CD14-positive monocyte (primary cell): ENCODE measurements around the gene ADAMTS8. TPM values are rescaled to one million over a fixed set of nuclear protein-coding genes. Genes with fewer than 3 reads are reported as not detected.

Experiments used
- DNase-seq, 3 donors: peaks; one replicate each; pipeline ENCODE4 v3.0.0-alpha.2; 2011 to 2022
- H2AFZ ChIP-seq: 2 replicates; pipeline ENCODE4 v1.6.0; 2012; ENCODE audit warnings: mild to moderate bottlenecking, low read depth, low read length, inconsistent platforms; ENCODE audit not compliant: insufficient read depth, poor library complexity, severe bottlenecking
- H3K27ac ChIP-seq, 2 donors: 1 replicate in 1 of 2; 2 replicates in 1 of 2; pipeline ENCODE4 v1.5.1; 2012 to 2013; ENCODE audit warnings: low read length in 2 of 2, control low read depth in 1 of 2, inconsistent platforms in 1 of 2, low read depth in 1 of 2, mild to moderate bottlenecking in 1 of 2
- H3K27me3 ChIP-seq, 2 donors: one replicate each; pipeline versions ENCODE4 v1.6.0 to v1.6.1; 2011 to 2013; ENCODE audit warnings: low read length in 2 of 2; ENCODE audit not compliant: control insufficient read depth in 2 of 2, insufficient read depth in 2 of 2
- H3K36me3 ChIP-seq, 2 donors: replicated peaks in 1 of 2; 1 replicate in 1 of 2; 2 replicates in 1 of 2; pipeline versions ENCODE4 v1.5.1 to v1.6.1; 2012 to 2013; ENCODE audit warnings: low read length in 2 of 2, control low read depth in 1 of 2, inconsistent platforms in 1 of 2, mild to moderate bottlenecking in 1 of 2; ENCODE audit not compliant: insufficient read depth in 2 of 2, control insufficient read depth in 1 of 2
- H3K4me1 ChIP-seq, 2 donors: 1 replicate in 1 of 2; 2 replicates in 1 of 2; pipeline versions ENCODE4 v1.5.1 to v1.6.1; 2012 to 2013; ENCODE audit warnings: low read length in 2 of 2, control low read depth in 1 of 2, inconsistent platforms in 1 of 2, mild to moderate bottlenecking in 1 of 2, moderate library complexity in 1 of 2; ENCODE audit not compliant: insufficient read depth in 2 of 2, control insufficient read depth in 1 of 2
- H3K4me2 ChIP-seq: replicated peaks from 2 replicates; pipeline ENCODE3; 2012; ENCODE audit warnings: low read length, moderate library complexity, mild to moderate bottlenecking; ENCODE audit not compliant: poor library complexity, severe bottlenecking; ENCODE audit errors: extremely low read depth
- H3K4me3 ChIP-seq, 3 experiments: fragments of 200-600 bp in 1 of 3; sonication (generic) in 1 of 3; replicated peaks in 1 of 3; 1 replicate in 2 of 3; 2 replicates in 1 of 3; pipeline ENCODE4 v1.5.1; 2011 to 2013; ENCODE audit warnings: low read length in 3 of 3, mild to moderate bottlenecking in 3 of 3, control low read depth in 2 of 3, low read depth in 2 of 3, inconsistent platforms in 1 of 3, moderate library complexity in 1 of 3
- H3K79me2 ChIP-seq: 2 replicates; pipeline ENCODE4 v1.6.0; 2012; ENCODE audit warnings: mild to moderate bottlenecking, control low read depth, inconsistent platforms, low read length, moderate library complexity; ENCODE audit not compliant: insufficient read depth
- H3K9ac ChIP-seq: 2 replicates; pipeline ENCODE4 v1.6.0; 2017; ENCODE audit warnings: low read length, mild to moderate bottlenecking; ENCODE audit not compliant: insufficient read depth, poor library complexity, severe bottlenecking
- H3K9me3 ChIP-seq, 2 donors: replicated peaks in 1 of 2; 1 replicate in 1 of 2; 2 replicates in 1 of 2; pipeline versions ENCODE4 v1.5.1 to v1.6.1; 2012 to 2013; ENCODE audit warnings: low read length in 2 of 2, control low read depth in 1 of 2; ENCODE audit not compliant: control insufficient read depth in 1 of 2, insufficient read depth in 1 of 2
- H4K20me1 ChIP-seq: 2 replicates; pipeline ENCODE4 v1.6.0; 2012; ENCODE audit warnings: mild to moderate bottlenecking, low read length, control low read depth, moderate library complexity; ENCODE audit not compliant: insufficient read depth
- H3K27ac Mint-ChIP-seq, 7 donors: one replicate each; pipeline ENCODE4 v1.8.0; 2020; ENCODE audit warnings: mild to moderate bottlenecking in 7 of 7, mixed read lengths in 7 of 7, moderate library complexity in 6 of 7, inconsistent platforms in 2 of 7
- H3K27me3 Mint-ChIP-seq, 3 donors: one replicate each; pipeline ENCODE4 v1.8.0; 2021 to 2022; ENCODE audit warnings: low read depth in 3 of 3, mild to moderate bottlenecking in 3 of 3, mixed read lengths in 3 of 3, moderate library complexity in 3 of 3, inconsistent platforms in 1 of 3
- H3K36me3 Mint-ChIP-seq, 2 donors: one replicate each; pipeline ENCODE4 v1.8.0; 2020; ENCODE audit warnings: mixed read lengths in 2 of 2, inconsistent platforms in 1 of 2, mild to moderate bottlenecking in 1 of 2
- H3K4me1 Mint-ChIP-seq: one replicate; pipeline ENCODE4 v1.8.0; 2020; ENCODE audit warnings: mild to moderate bottlenecking, mixed read lengths
- H3K4me3 Mint-ChIP-seq, 2 donors: one replicate each; pipeline ENCODE4 v1.8.0; 2020; ENCODE audit warnings: mild to moderate bottlenecking in 2 of 2, mixed read lengths in 2 of 2, moderate library complexity in 1 of 2
- H3K9me3 Mint-ChIP-seq, 7 donors: one replicate each; pipeline ENCODE4 v1.8.0; 2020 to 2022; ENCODE audit warnings: mixed read lengths in 7 of 7, mild to moderate bottlenecking in 6 of 7, moderate library complexity in 6 of 7, inconsistent platforms in 2 of 7
- CTCF ChIP-seq: fragments of 200-600 bp; IDR thresholded peaks from one replicate; pipeline ENCODE4 v1.8.0; 2022; ENCODE audit warnings: antibody characterized with exemption, mild to moderate bottlenecking
- WGBS: methylation state at CpG from one replicate; pipeline ENCODE4 v1.1.5; 2013; ENCODE audit warnings: missing lambda C conversion rate; ENCODE audit not compliant: insufficient coverage; 5-methylcytosine and 5-hydroxymethylcytosine counted together
- intact Hi-C, 2 donors: fragments of 100-400 bp; cut with micrococcal nuclease; formaldehyde crosslinking; loops; one replicate each; pipeline versions ENCODE4 v1.15.0 to v1.15.1; 2023
- polyA plus RNA-seq, 3 donors: library from polyadenylated mRNA; depleted of rRNA in 1 of 3; unstranded in 2 of 3; stranded (reverse) in 1 of 3; fragments of 300-500 nt in 2 of 3; fragments of >200 nt in 1 of 3; fragmentation: Illumina TruSeq in 2 of 3; gene quantifications; 1 replicate in 2 of 3; 2 replicates in 1 of 3; pipeline ENCODE4 v1.2.3, GENCODE V29; 2012 to 2021

The ADAMTS8 gene
- polyA plus RNA-seq, 3 donors: not detected

DNA sequence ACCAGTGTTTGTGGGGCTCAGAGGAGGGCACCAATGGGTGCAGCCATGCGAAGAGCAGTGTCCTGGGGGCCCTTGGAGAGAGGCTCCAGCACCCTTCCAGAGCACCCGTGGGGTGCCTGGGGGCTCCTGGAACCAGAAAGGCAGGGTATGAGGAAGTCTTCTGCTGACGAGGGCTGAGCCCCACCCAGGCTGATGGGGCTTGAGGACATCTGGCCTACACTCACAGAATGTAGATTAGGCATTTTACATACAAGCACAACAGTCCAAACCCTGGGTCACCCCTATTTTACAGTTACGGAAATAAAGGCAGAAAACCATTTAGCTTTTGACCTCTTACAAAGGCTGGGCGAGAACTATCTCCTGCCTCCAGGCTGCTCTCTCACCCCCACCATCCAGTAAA lies 47.6 kb downstream of the ADAMTS8 start:
- peaks cover 10 to 26% (median 18%) of the 10 kb centered on the region in 3 donors for H3K27me3 Mint-ChIP-seq
- TF ChIP-seq CTCF: no peak
- H3K4me2 ChIP-seq: no peak overlapping the region
- H3K4me1 ChIP-seq: no peaks in the 10 kb centered on the region
- no peak overlapping the region for H3K27ac Mint-ChIP-seq
- no peaks in the 10 kb centered on the region for H3K36me3 ChIP-seq
- 59% methylated on average over 5 of the region's 5 CpGs for WGBS
- H3K4me3 Mint-ChIP-seq: no peak overlapping the region
- DNase-seq: no peak
- H3K9me3 Mint-ChIP-seq: peaks cover 0 to 3% (median 0%) of the 10 kb centered on the region in 7 donors
- H3K27ac ChIP-seq: no peak overlapping the region
- no peak overlapping the region for H2AFZ ChIP-seq
- no peaks in the 10 kb centered on the region for H3K36me3 Mint-ChIP-seq
- peaks cover 2% of the 10 kb centered on the region for H3K4me1 Mint-ChIP-seq
- H3K79me2 ChIP-seq: no peaks in the 10 kb centered on the region
- H3K9ac ChIP-seq: no peak overlapping the region
- H3K4me3 ChIP-seq: no peak overlapping the region
- H3K9me3 ChIP-seq: no peaks in the 10 kb centered on the region
- intact Hi-C loops: no loop called here
- H3K27me3 ChIP-seq: peaks cover 2 to 8% of the 10 kb centered on the region in 2 donors
- no peaks in the 10 kb centered on the region for H4K20me1 ChIP-seq

DNA sequence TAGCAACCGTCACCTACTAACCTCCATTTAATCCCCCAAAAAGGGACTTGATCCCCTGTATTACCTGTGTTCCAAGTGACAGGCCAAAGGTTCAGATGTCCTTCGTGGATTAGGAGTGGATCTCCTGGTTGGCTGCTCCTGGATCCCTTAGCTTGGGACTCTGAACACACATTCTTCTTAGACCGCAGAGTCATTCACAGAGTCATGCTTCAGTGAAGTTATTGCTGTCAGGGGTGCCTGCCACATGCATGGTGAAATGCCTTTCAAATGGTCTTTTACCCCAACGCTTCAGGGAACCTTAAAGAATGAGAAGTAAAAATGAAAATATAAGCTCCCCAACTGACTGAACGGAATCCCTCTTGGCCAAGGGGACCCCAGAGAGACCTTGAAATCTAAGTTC lies 49.1 kb downstream of the ADAMTS8 start:
- Mint-ChIP-seq H3K36me3 (no peaks in the 10 kb centered on the region), H3K27me3 (peaks cover 11 to 25% (median 12%) of the 10 kb centered on the region in 3 donors), H3K4me3 (no peak overlapping the region), H3K9me3 (no peaks in the 10 kb centered on the region), H3K27ac (no peak overlapping the region), H3K4me1 (peaks cover 2% of the 10 kb centered on the region)
- Histone ChIP-seq H3K9ac (no peak overlapping the region), H2AFZ (no peak overlapping the region), H3K4me2 (no peak overlapping the region), H3K4me1 (no peaks in the 10 kb centered on the region), H3K9me3 (no peaks in the 10 kb centered on the region), H3K27me3 (peaks cover 2 to 8% of the 10 kb centered on the region in 2 donors), H4K20me1 (no peaks in the 10 kb centered on the region), H3K79me2 (no peaks in the 10 kb centered on the region), H3K4me3 (no peak overlapping the region), H3K27ac (no peak overlapping the region), H3K36me3 (no peaks in the 10 kb centered on the region)
- 90% methylated on average over 4 of the region's 5 CpGs for WGBS
- DNase-seq: no peak
- intact Hi-C loops: no loop called here
- no peak for TF ChIP-seq CTCF
